Measurements from ENCODE around the gene SIPA1L2.

Gene SIPA1L2

DNA sequence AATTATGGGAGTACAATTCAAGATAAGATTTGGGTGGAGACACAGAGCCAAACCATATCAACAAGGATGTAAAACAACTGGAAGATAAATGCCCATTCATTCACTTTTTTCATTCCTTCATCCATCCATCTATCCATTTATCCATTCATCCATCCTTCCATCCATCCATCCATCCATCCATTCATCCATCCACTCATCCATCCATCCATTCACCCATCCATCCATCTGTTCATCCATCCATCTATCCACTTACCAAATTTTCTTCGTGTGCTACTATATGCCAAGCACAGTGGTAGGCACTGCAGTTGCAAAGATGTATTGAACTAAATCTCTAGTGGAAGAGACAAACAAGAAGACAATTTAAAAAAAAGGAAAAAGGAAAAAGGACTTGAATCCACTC is 14.3 kb upstream of the SIPA1L2 start:
- Histone ChIP-seq H3K9me3 (ENCODE audit: control extremely low read depth in 1 of 5, control insufficient read depth in 4 of 5, insufficient read depth in 2 of 5, low read depth in 1 of 5, low read length in 4 of 5) (no peaks in the 10 kb centered on the region), H3K4me1 (ENCODE audit: control extremely low read depth in 1 of 4, control insufficient read depth in 4 of 4, insufficient read depth in 4 of 4, low read length in 3 of 4) (peaks cover 0 to 3% (median 0%) of the 10 kb centered on the region in 4 experiments), H3K27ac (ENCODE audit: insufficient read depth in 1 of 2, low read depth in 1 of 2, low read length in 2 of 2, poor library complexity in 1 of 2, severe bottlenecking in 2 of 2) (no peak overlapping the region), H3K27me3 (replicated peaks in 2 of 5; ENCODE audit: control insufficient read depth in 4 of 5, insufficient read depth in 5 of 5, low read length in 4 of 5) (no peaks in the 10 kb centered on the region), H3K36me3 (ENCODE audit: control insufficient read depth in 4 of 4, insufficient read depth in 4 of 4, low read length in 3 of 4) (no peaks in the 10 kb centered on the region), H3K4me3 (ENCODE audit: control insufficient read depth in 1 of 7, extremely low read depth in 1 of 7, insufficient read depth in 4 of 7, low read depth in 2 of 7, low read length in 6 of 7) (no peak overlapping the region)
- DNase-seq, result no peak
- CTCF ChIA-PET, result no interaction called here
- no CpG with 5 or more reads among the region's 1 CpG for WGBS (ENCODE audit: insufficient coverage)
- POLR2A ChIA-PET, result no interaction called here

DNA sequence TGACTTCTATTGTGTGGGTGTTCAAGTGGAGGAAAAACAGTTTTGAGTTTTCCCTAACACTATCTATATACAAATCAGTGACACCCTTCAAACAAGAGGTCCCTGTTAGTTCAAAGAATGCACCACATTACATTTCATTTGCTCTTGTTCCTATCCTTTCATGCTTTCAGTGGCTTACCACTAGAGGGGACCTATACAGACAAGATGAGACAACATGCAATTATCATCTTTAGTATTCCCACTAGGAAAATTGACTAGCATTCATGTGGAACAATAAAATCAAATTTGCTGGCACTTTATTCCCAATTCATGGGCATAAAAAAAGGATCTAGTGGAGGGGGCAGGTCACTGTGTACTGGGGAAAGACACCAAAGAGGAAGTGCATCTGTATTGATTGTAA is 13.3 kb upstream of the SIPA1L2 start:
- H3K4me3 ChIP-seq (ENCODE audit: control insufficient read depth in 1 of 7, extremely low read depth in 1 of 7, insufficient read depth in 4 of 7, low read depth in 2 of 7, low read length in 6 of 7), result no peak overlapping the region
- no peak overlapping the region for H3K27ac ChIP-seq (ENCODE audit: insufficient read depth in 1 of 2, low read depth in 1 of 2, low read length in 2 of 2, poor library complexity in 1 of 2, severe bottlenecking in 2 of 2)
- POLR2A ChIA-PET, result no interaction called here
- peaks cover 0 to 3% (median 0%) of the 10 kb centered on the region in 4 experiments for H3K4me1 ChIP-seq (ENCODE audit: control extremely low read depth in 1 of 4, control insufficient read depth in 4 of 4, insufficient read depth in 4 of 4, low read length in 3 of 4)
- DNase-seq, result no peak
- no peaks in the 10 kb centered on the region for H3K27me3 ChIP-seq (replicated peaks in 2 of 5; ENCODE audit: control insufficient read depth in 4 of 5, insufficient read depth in 5 of 5, low read length in 4 of 5)
- CTCF ChIA-PET, result interaction anchor here (1.0 kb wide), 1 partner anchor 10 kb away, joined by 4 read pairs; no protein-coding TSS in a partner anchor
- no peaks in the 10 kb centered on the region for H3K36me3 ChIP-seq (ENCODE audit: control insufficient read depth in 4 of 4, insufficient read depth in 4 of 4, low read length in 3 of 4)
- no peaks in the 10 kb centered on the region for H3K9me3 ChIP-seq (ENCODE audit: control extremely low read depth in 1 of 5, control insufficient read depth in 4 of 5, insufficient read depth in 2 of 5, low read depth in 1 of 5, low read length in 4 of 5)

DNA sequence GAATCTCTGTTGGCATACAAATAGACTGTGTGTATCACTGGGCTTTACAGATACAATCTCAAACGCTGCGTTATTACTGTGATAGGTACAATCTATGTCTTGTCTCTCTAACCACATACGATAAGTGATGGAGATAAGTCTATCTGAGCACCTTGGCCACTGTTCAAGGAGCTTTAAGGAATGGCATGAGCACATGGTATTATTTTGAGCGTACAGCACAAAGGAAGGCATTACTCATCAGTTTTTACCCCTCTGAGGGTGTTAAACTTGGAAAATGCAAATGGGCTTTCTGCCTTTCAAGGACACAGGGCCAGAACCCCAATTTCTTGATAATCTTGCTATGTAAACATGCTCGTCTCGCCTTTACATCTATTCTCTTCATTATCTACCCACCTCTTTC is 11.6 kb upstream of the SIPA1L2 start:
- DNase-seq, result no peak
- CTCF ChIA-PET, result no interaction called here
- Histone ChIP-seq H3K4me1 (ENCODE audit: control extremely low read depth in 1 of 4, control insufficient read depth in 4 of 4, insufficient read depth in 4 of 4, low read length in 3 of 4) (peaks cover 0 to 3% (median 0%) of the 10 kb centered on the region in 4 experiments), H3K36me3 (ENCODE audit: control insufficient read depth in 4 of 4, insufficient read depth in 4 of 4, low read length in 3 of 4) (no peaks in the 10 kb centered on the region), H3K9me3 (ENCODE audit: control extremely low read depth in 1 of 5, control insufficient read depth in 4 of 5, insufficient read depth in 2 of 5, low read depth in 1 of 5, low read length in 4 of 5) (no peaks in the 10 kb centered on the region), H3K27me3 (replicated peaks in 2 of 5; ENCODE audit: control insufficient read depth in 4 of 5, insufficient read depth in 5 of 5, low read length in 4 of 5) (peaks cover 0 to 2% (median 0%) of the 10 kb centered on the region in 5 experiments), H3K27ac (ENCODE audit: insufficient read depth in 1 of 2, low read depth in 1 of 2, low read length in 2 of 2, poor library complexity in 1 of 2, severe bottlenecking in 2 of 2) (no peak overlapping the region), H3K4me3 (ENCODE audit: control insufficient read depth in 1 of 7, extremely low read depth in 1 of 7, insufficient read depth in 4 of 7, low read depth in 2 of 7, low read length in 6 of 7) (no peak overlapping the region)
- POLR2A ChIA-PET, result no interaction called here
- 88% methylated on average over 3 of the region's 6 CpGs for WGBS (ENCODE audit: insufficient coverage)

DNA sequence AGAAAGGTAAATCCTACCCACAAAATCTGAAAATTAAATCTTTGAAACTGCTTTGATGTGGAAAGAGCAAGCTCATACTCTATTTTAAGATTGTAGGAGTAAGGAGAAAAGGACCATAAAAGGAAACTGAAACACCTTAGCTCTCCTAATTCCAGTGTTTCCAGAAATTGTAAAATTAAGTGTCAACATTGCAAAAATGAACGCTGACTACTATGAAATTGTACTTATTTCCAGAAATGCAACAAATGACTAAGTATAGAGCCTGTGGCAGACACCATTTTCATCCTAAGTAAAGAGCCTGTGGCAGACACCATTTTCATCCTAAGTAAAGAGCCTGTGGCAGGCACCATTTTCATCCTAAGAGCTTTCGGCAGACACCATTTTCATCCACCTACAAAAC is 6.9 kb upstream of the SIPA1L2 start:
- H3K27me3 ChIP-seq (replicated peaks in 2 of 5; ENCODE audit: control insufficient read depth in 4 of 5, insufficient read depth in 5 of 5, low read length in 4 of 5), result peaks cover 0 to 2% (median 0%) of the 10 kb centered on the region in 5 experiments
- POLR2A ChIA-PET, result no interaction called here
- WGBS (ENCODE audit: insufficient coverage), result 100% methylated on average over 2 of the region's 2 CpGs

DNA sequence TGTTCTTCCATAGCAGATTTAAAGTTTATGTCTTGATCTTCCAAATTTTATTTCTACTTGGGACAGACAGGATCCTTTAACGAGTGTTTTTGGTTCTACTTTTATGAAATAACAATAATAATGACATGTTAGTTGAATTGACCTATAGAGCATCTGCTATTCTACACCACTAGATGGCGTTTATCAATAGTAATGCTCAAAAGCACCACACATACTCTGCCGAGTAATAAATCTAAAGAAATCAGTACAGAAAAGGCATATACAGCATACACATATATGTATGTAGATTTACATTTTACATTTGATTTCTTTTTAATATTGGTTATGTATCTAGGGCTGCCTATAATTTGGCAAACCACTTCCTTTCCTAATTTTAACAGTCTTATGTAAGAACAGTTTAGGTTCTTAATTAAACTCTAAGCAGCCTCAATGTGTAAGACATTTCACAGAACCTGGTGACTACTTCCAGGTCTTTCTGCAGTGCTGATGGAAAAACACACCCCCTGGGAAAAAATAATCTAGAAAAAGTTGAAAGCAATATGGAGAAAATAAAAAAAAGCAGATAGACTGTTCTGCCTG is 5.9 kb upstream of the SIPA1L2 start:
- ChIA-PET POLR2A (no interaction called here), CTCF (interaction anchor here (0.6 to 1.6 kb wide), 4 partner anchors 16 to 212 kb away, joined by 3 to 7 read pairs (median 3); no protein-coding TSS in a partner anchor)
- no CpG with 5 or more reads among the region's 3 CpGs for WGBS (ENCODE audit: insufficient coverage)
- Histone ChIP-seq H3K27me3 (replicated peaks in 2 of 5; ENCODE audit: control insufficient read depth in 4 of 5, insufficient read depth in 5 of 5, low read length in 4 of 5) (peaks cover 0 to 2% (median 0%) of the 10 kb centered on the region in 5 experiments), H3K4me3 (ENCODE audit: control insufficient read depth in 1 of 7, extremely low read depth in 1 of 7, insufficient read depth in 4 of 7, low read depth in 2 of 7, low read length in 6 of 7) (no peak overlapping the region), H3K36me3 (ENCODE audit: control insufficient read depth in 4 of 4, insufficient read depth in 4 of 4, low read length in 3 of 4) (no peaks in the 10 kb centered on the region), H3K27ac (ENCODE audit: insufficient read depth in 1 of 2, low read depth in 1 of 2, low read length in 2 of 2, poor library complexity in 1 of 2, severe bottlenecking in 2 of 2) (no peak overlapping the region), H3K4me1 (ENCODE audit: control extremely low read depth in 1 of 4, control insufficient read depth in 4 of 4, insufficient read depth in 4 of 4, low read length in 3 of 4) (peaks cover 4 to 8% (median 5%) of the 10 kb centered on the region in 4 experiments), H3K9me3 (ENCODE audit: control extremely low read depth in 1 of 5, control insufficient read depth in 4 of 5, insufficient read depth in 2 of 5, low read depth in 1 of 5, low read length in 4 of 5) (no peaks in the 10 kb centered on the region)
- peak; percentile 53 to 76 (median 72) for DNase-seq

More for the DNA sequence above, 6.9 kb upstream of the SIPA1L2 start:
- Histone ChIP-seq H3K4me3 (ENCODE audit: control insufficient read depth in 1 of 7, extremely low read depth in 1 of 7, insufficient read depth in 4 of 7, low read depth in 2 of 7, low read length in 6 of 7) (no peak overlapping the region), H3K4me1 (ENCODE audit: control extremely low read depth in 1 of 4, control insufficient read depth in 4 of 4, insufficient read depth in 4 of 4, low read length in 3 of 4) (peaks cover 0 to 3% (median 0%) of the 10 kb centered on the region in 4 experiments), H3K27ac (ENCODE audit: insufficient read depth in 1 of 2, low read depth in 1 of 2, low read length in 2 of 2, poor library complexity in 1 of 2, severe bottlenecking in 2 of 2) (no peak overlapping the region), H3K9me3 (ENCODE audit: control extremely low read depth in 1 of 5, control insufficient read depth in 4 of 5, insufficient read depth in 2 of 5, low read depth in 1 of 5, low read length in 4 of 5) (no peaks in the 10 kb centered on the region), H3K36me3 (ENCODE audit: control insufficient read depth in 4 of 4, insufficient read depth in 4 of 4, low read length in 3 of 4) (no peaks in the 10 kb centered on the region)
- CTCF ChIA-PET, result interaction anchor here (0.8 to 1.6 kb wide), 9 partner anchors 11 to 602 kb away, joined by 3 to 9 read pairs (median 3); no protein-coding TSS in a partner anchor
- DNase-seq, result no peak

DNA sequence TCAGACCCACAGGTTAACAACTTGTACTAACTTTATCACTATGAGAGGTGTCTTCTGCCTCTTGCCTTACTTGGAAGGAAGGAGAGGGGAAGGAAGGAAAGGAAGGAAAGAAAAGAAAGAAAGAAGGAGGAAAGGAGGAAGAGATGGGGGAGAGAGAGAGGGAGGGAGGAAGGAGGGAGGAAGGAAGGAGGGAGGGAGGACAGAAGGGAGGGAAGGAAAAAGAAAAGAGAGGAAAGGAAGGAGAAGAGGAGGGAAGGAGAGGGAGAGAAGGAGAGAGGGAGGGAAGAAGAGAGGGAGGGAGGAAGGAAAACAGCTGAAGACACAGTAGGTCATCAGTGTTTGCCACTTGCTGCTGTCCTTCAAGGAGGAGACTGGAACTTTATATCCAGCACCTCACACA is 5.3 kb upstream of the SIPA1L2 start:
- H3K36me3 ChIP-seq (ENCODE audit: control insufficient read depth in 4 of 4, insufficient read depth in 4 of 4, low read length in 3 of 4), result no peaks in the 10 kb centered on the region
- H3K4me1 ChIP-seq (ENCODE audit: control extremely low read depth in 1 of 4, control insufficient read depth in 4 of 4, insufficient read depth in 4 of 4, low read length in 3 of 4), result peaks cover 5 to 11% (median 8%) of the 10 kb centered on the region in 4 experiments
- ChIA-PET POLR2A (no interaction called here), CTCF (interaction anchor here (1.1 to 1.6 kb wide), 5 partner anchors 12 to 605 kb away, joined by 3 to 7 read pairs (median 4); no protein-coding TSS in a partner anchor)
- no peak overlapping the region for H3K27ac ChIP-seq (ENCODE audit: insufficient read depth in 1 of 2, low read depth in 1 of 2, low read length in 2 of 2, poor library complexity in 1 of 2, severe bottlenecking in 2 of 2)
- H3K9me3 ChIP-seq (ENCODE audit: control extremely low read depth in 1 of 5, control insufficient read depth in 4 of 5, insufficient read depth in 2 of 5, low read depth in 1 of 5, low read length in 4 of 5), result no peaks in the 10 kb centered on the region
- no peak overlapping the region for H3K4me3 ChIP-seq (ENCODE audit: control insufficient read depth in 1 of 7, extremely low read depth in 1 of 7, insufficient read depth in 4 of 7, low read depth in 2 of 7, low read length in 6 of 7)
- peaks cover 0 to 2% (median 0%) of the 10 kb centered on the region in 5 experiments for H3K27me3 ChIP-seq (replicated peaks in 2 of 5; ENCODE audit: control insufficient read depth in 4 of 5, insufficient read depth in 5 of 5, low read length in 4 of 5)
- no peak for DNase-seq

DNA sequence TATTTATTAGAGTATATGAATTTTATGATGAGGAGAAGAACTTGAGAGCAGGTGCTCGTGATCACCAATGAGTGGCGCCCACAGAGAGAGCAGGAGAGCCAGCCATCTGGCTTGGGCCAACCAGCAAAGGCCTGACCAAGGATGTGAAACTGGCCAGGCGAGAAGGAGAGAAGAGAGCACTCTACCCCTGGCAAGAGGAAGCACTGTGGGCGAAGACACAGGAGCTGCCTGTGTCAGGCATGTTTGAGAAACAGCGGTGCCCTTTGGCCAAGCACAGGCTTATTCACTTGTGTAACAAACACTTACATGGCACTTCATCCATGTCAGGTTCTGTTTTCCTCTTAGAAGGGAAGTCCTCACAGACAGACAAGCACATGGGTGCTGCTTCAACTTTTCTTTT is 4.2 kb upstream of the SIPA1L2 start:
- no peak for DNase-seq
- CTCF ChIA-PET, result interaction anchor here (0.8 to 1.6 kb wide), 7 partner anchors 11 to 608 kb away, joined by 3 to 7 read pairs (median 4); no protein-coding TSS in a partner anchor
- POLR2A ChIA-PET, result no interaction called here

More for the DNA sequence above, 4.2 kb upstream of the SIPA1L2 start:
- Histone ChIP-seq H3K27me3 (replicated peaks in 2 of 5; ENCODE audit: control insufficient read depth in 4 of 5, insufficient read depth in 5 of 5, low read length in 4 of 5) (peaks cover 0 to 6% (median 5%) of the 10 kb centered on the region in 5 experiments), H3K4me1 (ENCODE audit: control extremely low read depth in 1 of 4, control insufficient read depth in 4 of 4, insufficient read depth in 4 of 4, low read length in 3 of 4) (peaks cover 5 to 18% (median 16%) of the 10 kb centered on the region in 4 experiments), H3K4me3 (ENCODE audit: control insufficient read depth in 1 of 7, extremely low read depth in 1 of 7, insufficient read depth in 4 of 7, low read depth in 2 of 7, low read length in 6 of 7) (no peak overlapping the region), H3K27ac (ENCODE audit: insufficient read depth in 1 of 2, low read depth in 1 of 2, low read length in 2 of 2, poor library complexity in 1 of 2, severe bottlenecking in 2 of 2) (no peak overlapping the region), H3K9me3 (ENCODE audit: control extremely low read depth in 1 of 5, control insufficient read depth in 4 of 5, insufficient read depth in 2 of 5, low read depth in 1 of 5, low read length in 4 of 5) (no peaks in the 10 kb centered on the region), H3K36me3 (ENCODE audit: control insufficient read depth in 4 of 4, insufficient read depth in 4 of 4, low read length in 3 of 4) (no peaks in the 10 kb centered on the region)
- 100% methylated on average over 4 of the region's 5 CpGs for WGBS (ENCODE audit: insufficient coverage)

Measured in common myeloid progenitor, CD34-positive (primary cell).